AG04449 (cell line): ENCODE results near the gene CCDC117.

Experiments used
- CTCF ChIA-PET: fragments of 350-600 bp; formaldehyde crosslinking; extraction: SDS; loops from one replicate; lab custom pipeline; 2021; ENCODE audit warnings: antibody characterized with exemption; lab: Yijun Ruan, JAX
- POLR2A ChIA-PET: fragments of 400-600, 350-600 bp; formaldehyde crosslinking; extraction: SDS; loops from one replicate; lab custom pipeline; 2020; ENCODE audit warnings: antibody characterized with exemption, inconsistent platforms; lab: Yijun Ruan, JAX
- DNase-seq: peaks from one replicate; pipeline ENCODE4 v3.0.0-alpha.2; 2010; ENCODE audit warnings: low read depth, low spot score
- H3K4me3 ChIP-seq: 2 replicates; pipeline ENCODE4 v1.5.1; 2011; ENCODE audit warnings: low read depth, mild to moderate bottlenecking, control low read depth, low read length
- CTCF ChIP-seq: IDR thresholded peaks from one replicate; pipeline ENCODE4 v1.5.1; 2011; ENCODE audit warnings: mild to moderate bottlenecking, moderate library complexity, low read length, control low read depth, inconsistent platforms; ENCODE audit not compliant: insufficient read depth; ENCODE audit errors: missing control alignments

The CCDC117 gene

GRCh38 chr22:28772633-28773460 lies at the start of gene CCDC117:
Gene CCDC117, plus strand, starts transcription at chr22:28772695. Its CDS starts 155 bp downstream, at chr22:28772850.
- DNase-seq: peak; percentile 74
- POLR2A ChIA-PET: interaction anchor here (0.6 to 2.6 kb wide), 5 partner anchors 14 to 93 kb away, joined by 3 to 15 read pairs (median 4); partner anchors contain the start of genes TTC28 and XBP1
- CTCF ChIA-PET: interaction anchor here (0.8 to 2.6 kb wide), 6 partner anchors 12 to 655 kb away, joined by 3 to 14 read pairs (median 6); no protein-coding TSS in a partner anchor
- TF ChIP-seq CTCF: no peak
- peak within 1 kb of the TSS; percentile 82 for H3K4me3 ChIP-seq

- ChIA-PET CTCF (interaction anchor here (1.0 kb wide), 1 partner anchor 10 kb away, joined by 3 read pairs; no protein-coding TSS in a partner anchor), POLR2A (no interaction called here)
- no peak for DNase-seq
- no peak for TF ChIP-seq CTCF
- no peak overlapping the region for H3K4me3 ChIP-seq
Observed at GRCh38 chr22:28728002-28728401, 44.5 kb upstream of the CCDC117 start.

- TF ChIP-seq CTCF: no peak
- DNase-seq: no peak
- ChIA-PET POLR2A (no interaction called here), CTCF (interaction anchor here (1.0 kb wide), 2 partner anchors 11 to 14 kb away, joined by 3 read pairs; no protein-coding TSS in a partner anchor)
- H3K4me3 ChIP-seq: no peak overlapping the region
Observed at GRCh38 chr22:28728621-28729313, 43.7 kb upstream of the CCDC117 start.

- no peak for DNase-seq
- no peak overlapping the region for H3K4me3 ChIP-seq
- TF ChIP-seq CTCF: no peak
- ChIA-PET POLR2A (no interaction called here), CTCF (interaction anchor here (1.0 to 1.5 kb wide), 2 partner anchors 11 to 12 kb away, joined by 3 read pairs; partner anchors contain the start of gene CHEK2)
Observed at GRCh38 chr22:28730179-28730578, 42.3 kb upstream of the CCDC117 start.

GRCh38 chr22:28734393-28734792 lies 38.1 kb upstream of the CCDC117 start:
- no peak for DNase-seq
- POLR2A ChIA-PET: interaction anchor here (0.6 kb wide), 1 partner anchor 327 kb away, joined by 4 read pairs; the partner anchor contains the start of gene C22orf31
- no peak for TF ChIP-seq CTCF
- H3K4me3 ChIP-seq: no peak overlapping the region
- CTCF ChIA-PET: interaction anchor here (0.6 to 1.2 kb wide), 2 partner anchors 13 to 293 kb away, joined by 3 read pairs; no protein-coding TSS in a partner anchor
